Mesendoderm (in vitro differentiated cells): ENCODE measurements around the gene RASSF7.
A peak's percentile ranks its signal among the peaks of the same experiment; 100 is the strongest.

Source experiments
- DNase-seq: peaks from one replicate; pipeline ENCODE4 v3.0.0; 2013
- H2AK5ac ChIP-seq: 2 replicates; pipeline ENCODE4 v1.6.1; 2013; ENCODE audit warnings: low read length, inconsistent platforms
- H2BK120ac ChIP-seq: 2 replicates; pipeline ENCODE4 v1.6.1; 2013; ENCODE audit warnings: low read depth, mild to moderate bottlenecking, low read length, moderate library complexity, mixed read lengths
- H2BK15ac ChIP-seq: replicated peaks from 2 replicates; pipeline ENCODE4 v1.6.1; 2013; ENCODE audit warnings: low read depth, mild to moderate bottlenecking, moderate library complexity
- H2BK5ac ChIP-seq: 2 replicates; pipeline ENCODE4 v1.6.1; 2013; ENCODE audit warnings: low read length, inconsistent platforms
- H3K18ac ChIP-seq: 2 replicates; pipeline ENCODE4 v1.6.1; 2013; ENCODE audit warnings: mild to moderate bottlenecking, low read length, mixed read lengths
- H3K23ac ChIP-seq: one replicate; pipeline ENCODE4 v1.6.1; 2013; ENCODE audit warnings: low read length
- H3K27ac ChIP-seq: 2 replicates; pipeline ENCODE4 v1.5.1; 2013; ENCODE audit warnings: low read depth, mild to moderate bottlenecking, inconsistent platforms, low read length, moderate library complexity
- H3K27me3 ChIP-seq: 2 replicates; pipeline ENCODE4 v1.6.1; 2013; ENCODE audit warnings: low read length, control low read depth, mild to moderate bottlenecking, inconsistent platforms; ENCODE audit not compliant: insufficient read depth, poor library complexity
- H3K36me3 ChIP-seq: 2 replicates; pipeline ENCODE4 v1.6.1; 2013; ENCODE audit warnings: low read length, inconsistent platforms; ENCODE audit not compliant: control insufficient read depth, insufficient read depth
- H3K4ac ChIP-seq: one replicate; pipeline ENCODE4 v1.6.1; 2013; ENCODE audit warnings: low read depth, mild to moderate bottlenecking, low read length, moderate library complexity
- H3K4me1 ChIP-seq: 2 replicates; pipeline ENCODE4 v1.6.1; 2013; ENCODE audit warnings: low read depth, low read length, inconsistent platforms; ENCODE audit not compliant: control insufficient read depth
- H3K4me2 ChIP-seq: 2 replicates; pipeline ENCODE4 v1.6.1; 2013; ENCODE audit warnings: low read length
- H3K4me3 ChIP-seq: 2 replicates; pipeline ENCODE4 v1.5.1; 2013; ENCODE audit warnings: mild to moderate bottlenecking, low read length
- H3K56ac ChIP-seq: one replicate; pipeline ENCODE4 v1.6.1; 2013; ENCODE audit warnings: low read length
- H3K79me1 ChIP-seq: 2 replicates; pipeline ENCODE4 v1.6.1; 2013; ENCODE audit warnings: low read length, inconsistent platforms
- H3K79me2 ChIP-seq: 2 replicates; pipeline ENCODE4 v1.6.1; 2013; ENCODE audit warnings: mild to moderate bottlenecking, low read length; ENCODE audit not compliant: control insufficient read depth, insufficient read depth
- H3K9ac ChIP-seq: 2 replicates; pipeline ENCODE4 v1.6.1; 2013; ENCODE audit warnings: low read length, inconsistent platforms
- H4K5ac ChIP-seq: one replicate; pipeline ENCODE4 v1.6.1; 2013; ENCODE audit warnings: low read length
- H4K8ac ChIP-seq: one replicate; pipeline ENCODE4 v1.6.1; 2013; ENCODE audit warnings: low read depth, mild to moderate bottlenecking, control low read depth, low read length, moderate library complexity
- WGBS: extraction: QIAGEN DNeasy Blood & Tissue Kit; methylation state at CpG from one replicate; pipeline ENCODE4 v1.1.7; 2013; ENCODE audit warnings: low lambda C conversion rate, missing lambda C conversion rate; ENCODE audit not compliant: insufficient coverage; ENCODE audit errors: extremely low coverage; 5-methylcytosine and 5-hydroxymethylcytosine counted together

Gene RASSF7

DNA sequence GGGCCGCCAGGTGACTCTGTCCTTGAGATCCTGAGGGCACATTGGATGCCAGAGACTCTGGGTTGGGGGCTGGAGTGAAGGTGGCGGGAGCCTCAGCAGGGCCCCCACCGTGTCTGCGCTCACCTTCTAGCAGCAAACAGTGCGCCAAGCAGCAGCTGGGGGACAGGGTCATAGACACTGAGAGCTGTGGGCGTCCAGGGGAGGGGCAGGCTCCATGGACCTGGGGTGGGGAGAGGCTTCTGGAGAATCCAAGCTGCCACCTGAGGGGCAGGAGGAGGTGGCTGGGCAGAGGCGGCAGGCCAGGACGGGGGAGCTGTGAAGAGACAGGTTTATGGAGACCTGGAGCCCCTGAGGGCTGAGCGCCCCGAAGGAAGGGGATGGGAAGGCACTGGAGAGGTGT, 23.5 kb downstream of the RASSF7 start:
- Histone ChIP-seq H4K5ac (no peak overlapping the region), H3K56ac (no peak overlapping the region), H2AK5ac (no peak overlapping the region), H3K79me2 (peaks cover 23% of the 10 kb centered on the region), H3K79me1 (peaks cover 26% of the 10 kb centered on the region), H3K18ac (no peak overlapping the region), H3K4me3 (no peak overlapping the region), H2BK120ac (no peak overlapping the region), H2BK15ac (no peak overlapping the region), H3K27ac (no peak overlapping the region), H2BK5ac (no peak overlapping the region), H3K27me3 (no peaks in the 10 kb centered on the region), H3K4ac (no peak overlapping the region), H3K4me2 (no peak overlapping the region), H3K36me3 (peaks cover 24% of the 10 kb centered on the region), H3K4me1 (no peaks in the 10 kb centered on the region), H3K23ac (no peak overlapping the region), H4K8ac (no peak overlapping the region), H3K9ac (no peak overlapping the region)
- DNase-seq, result no peak
- no CpG with 5 or more reads among the region's 10 CpGs for WGBS

- no CpG with 5 or more reads among the region's 32 CpGs for WGBS
- Histone ChIP-seq H3K23ac (no peak overlapping the region), H3K18ac (no peak overlapping the region), H2BK120ac (no peak overlapping the region), H3K4me3 (no peak overlapping the region), H3K4ac (no peak overlapping the region), H4K8ac (no peak overlapping the region), H3K4me1 (no peaks in the 10 kb centered on the region), H2BK15ac (no peak overlapping the region), H3K79me1 (peaks cover 15% of the 10 kb centered on the region), H2BK5ac (no peak overlapping the region), H3K36me3 (peaks cover 27% of the 10 kb centered on the region), H3K27ac (no peak overlapping the region), H4K5ac (no peak overlapping the region), H3K27me3 (no peaks in the 10 kb centered on the region), H2AK5ac (no peak overlapping the region), H3K79me2 (peaks cover 3% of the 10 kb centered on the region), H3K4me2 (no peak overlapping the region), H3K9ac (no peak overlapping the region), H3K56ac (no peak overlapping the region)
- DNase-seq, result no peak
These were observed 25.9 kb downstream of the RASSF7 start for GRCh38 chr11:586376-587316.

DNA sequence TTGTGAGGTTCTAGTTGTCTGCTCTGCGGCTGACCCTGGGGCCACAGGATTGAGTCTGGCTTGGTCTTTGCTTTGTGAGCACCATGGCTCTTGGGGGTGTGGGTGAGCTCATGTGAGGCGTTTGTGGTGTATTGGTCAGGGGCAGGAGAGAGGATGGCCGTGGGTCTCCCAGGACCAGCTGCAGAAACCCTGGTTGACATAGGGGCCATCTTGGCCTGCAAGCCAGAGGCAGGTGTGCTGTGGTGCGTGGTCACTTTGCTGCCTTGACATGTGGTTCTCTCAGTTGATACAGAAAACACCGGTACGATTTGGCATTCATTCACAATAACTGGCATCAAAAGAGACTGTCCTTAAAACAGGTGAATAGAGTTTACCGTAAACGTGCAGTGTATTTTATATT, 26.8 kb downstream of the RASSF7 start:
- Histone ChIP-seq H2BK15ac (no peak overlapping the region), H3K18ac (no peak overlapping the region), H3K27me3 (no peaks in the 10 kb centered on the region), H4K8ac (no peak overlapping the region), H3K36me3 (peaks cover 29% of the 10 kb centered on the region), H3K4me3 (no peak overlapping the region), H3K23ac (no peak overlapping the region), H3K4me2 (no peak overlapping the region), H2AK5ac (no peak overlapping the region), H3K9ac (no peak overlapping the region), H3K79me2 (no peaks in the 10 kb centered on the region), H3K4me1 (no peaks in the 10 kb centered on the region), H2BK120ac (no peak overlapping the region), H3K56ac (no peak overlapping the region), H3K4ac (no peak overlapping the region), H3K79me1 (peaks cover 12% of the 10 kb centered on the region), H2BK5ac (no peak overlapping the region), H4K5ac (no peak overlapping the region), H3K27ac (no peak overlapping the region)
- WGBS, result no CpG with 5 or more reads among the region's 8 CpGs
- DNase-seq, result no peak

DNA sequence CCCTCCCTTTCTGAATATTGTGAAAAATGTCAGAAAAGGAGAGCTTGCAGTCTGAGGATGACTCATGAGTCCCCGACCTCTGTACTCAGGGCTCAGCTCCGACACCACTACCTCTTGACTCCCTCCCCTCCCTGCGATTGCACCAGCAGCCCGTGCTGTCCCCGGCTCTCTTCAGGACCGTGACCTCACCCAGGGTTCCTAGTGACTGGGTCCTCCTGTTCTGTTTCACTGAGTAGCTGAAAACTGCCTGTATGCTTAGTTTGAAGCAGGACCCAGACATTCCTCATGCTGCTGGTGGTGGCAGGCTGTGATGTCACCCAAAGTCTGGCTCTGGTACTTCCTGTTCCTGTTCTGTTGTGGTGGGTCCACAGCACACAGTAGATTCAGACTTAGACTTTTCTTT, 27.2 kb downstream of the RASSF7 start:
- Histone ChIP-seq H2BK5ac (no peak overlapping the region), H3K27me3 (no peaks in the 10 kb centered on the region), H2AK5ac (no peak overlapping the region), H3K36me3 (peaks cover 30% of the 10 kb centered on the region), H3K79me2 (no peaks in the 10 kb centered on the region), H3K18ac (no peak overlapping the region), H3K27ac (no peak overlapping the region), H3K56ac (no peak overlapping the region), H4K8ac (no peak overlapping the region), H3K4me2 (no peak overlapping the region), H3K4me1 (no peaks in the 10 kb centered on the region), H3K9ac (no peak overlapping the region), H2BK120ac (no peak overlapping the region), H3K79me1 (peaks cover 12% of the 10 kb centered on the region), H2BK15ac (no peak overlapping the region), H4K5ac (no peak overlapping the region), H3K23ac (no peak overlapping the region), H3K4me3 (no peak overlapping the region), H3K4ac (no peak overlapping the region)
- no CpG with 5 or more reads among the region's 6 CpGs for WGBS
- DNase-seq, result peak; percentile 43

DNA sequence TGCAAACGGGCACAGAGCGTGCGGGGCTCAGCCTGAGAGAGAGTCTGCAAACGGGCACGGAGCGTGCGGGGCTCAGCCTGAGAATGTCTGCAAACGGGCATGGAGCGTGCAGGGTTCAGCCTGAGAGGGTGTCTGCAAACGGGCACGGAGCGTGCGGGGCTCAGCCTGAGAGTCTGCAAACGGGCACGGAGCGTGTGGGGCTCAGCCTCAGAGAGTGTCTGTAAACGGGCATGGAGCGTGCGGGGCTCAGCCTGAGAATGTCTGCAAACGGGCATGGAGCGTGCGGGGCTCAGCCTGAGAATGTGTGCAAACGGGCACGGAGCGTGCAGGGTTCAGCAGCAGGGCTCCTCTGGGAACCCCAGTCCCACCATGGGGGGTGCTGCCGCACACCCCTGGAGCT, 29.0 kb downstream of the RASSF7 start:
- H2BK15ac ChIP-seq, result no peak overlapping the region
- no peak overlapping the region for H3K4me3 ChIP-seq
- H3K79me1 ChIP-seq, result peaks cover 10% of the 10 kb centered on the region
- no peak for DNase-seq
- H3K79me2 ChIP-seq, result no peaks in the 10 kb centered on the region
- H3K18ac ChIP-seq, result no peak overlapping the region
- no peak overlapping the region for H3K27ac ChIP-seq
- H3K4me2 ChIP-seq, result no peak overlapping the region
- H2BK5ac ChIP-seq, result no peak overlapping the region
- no peak overlapping the region for H2AK5ac ChIP-seq
- no CpG with 5 or more reads among the region's 26 CpGs for WGBS
- no peak overlapping the region for H3K23ac ChIP-seq
- H2BK120ac ChIP-seq, result no peak overlapping the region
- H3K4me1 ChIP-seq, result no peaks in the 10 kb centered on the region
- no peak overlapping the region for H4K8ac ChIP-seq
- H3K36me3 ChIP-seq, result peaks cover 36% of the 10 kb centered on the region
- H3K4ac ChIP-seq, result no peak overlapping the region
- no peak overlapping the region for H3K9ac ChIP-seq
- no peak overlapping the region for H4K5ac ChIP-seq
- no peak overlapping the region for H3K56ac ChIP-seq
- no peaks in the 10 kb centered on the region for H3K27me3 ChIP-seq
